ENCODE data around the gene UBTF.

UBTF gene

GRCh38 chr17:44193326-44194084 is 26.0 kb downstream of the UBTF start:
- DNase-seq, result no peak

DNA sequence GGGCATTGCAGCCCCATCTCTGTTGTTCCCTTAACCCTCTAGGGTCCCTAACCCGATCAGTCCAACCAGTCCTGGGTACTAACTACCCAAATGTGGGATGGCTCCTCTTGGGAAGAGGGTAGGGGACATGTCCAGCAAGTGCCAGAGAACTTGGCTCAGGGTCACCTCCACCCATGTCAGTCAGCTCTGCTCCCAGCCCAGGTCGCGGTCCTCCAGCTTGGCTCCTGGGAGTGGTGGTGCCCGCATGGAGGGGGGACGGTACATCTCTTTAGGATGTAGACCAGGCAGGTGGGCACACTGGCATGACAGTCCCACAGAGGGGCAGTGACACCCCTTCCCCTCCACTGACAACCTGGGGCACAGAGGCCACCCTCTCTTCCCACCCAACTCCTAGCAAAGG is 26.7 kb downstream of the UBTF start:
- DNase-seq, result no peak

DNA sequence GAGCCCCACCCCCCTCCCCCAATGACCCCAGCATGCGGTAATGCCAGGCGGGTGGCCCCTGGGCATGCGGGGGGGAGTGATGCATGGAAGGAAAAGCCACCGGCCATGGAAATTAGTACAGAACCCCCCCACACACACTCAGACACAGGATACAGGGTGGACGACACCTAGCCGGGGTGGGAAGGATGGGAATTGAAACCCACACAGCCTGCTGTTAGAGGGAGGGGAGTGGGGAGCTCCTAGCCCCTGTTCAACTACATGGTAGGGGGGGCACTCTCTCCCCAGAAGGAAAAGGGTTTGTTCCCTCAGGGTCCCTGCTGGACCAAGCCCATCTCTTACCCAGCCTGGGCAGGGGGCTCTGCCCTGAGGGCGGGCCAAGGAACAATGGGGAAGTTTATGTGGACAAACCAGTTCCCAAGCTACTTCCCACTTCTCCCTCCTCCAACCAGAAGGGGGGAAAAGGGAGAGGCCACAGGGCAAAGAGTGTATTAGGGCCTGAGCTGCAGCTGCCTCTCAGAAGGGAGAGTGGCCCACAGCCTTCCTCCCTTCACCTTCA is 27.5 kb downstream of the UBTF start:
- DNase-seq, result no peak

DNA sequence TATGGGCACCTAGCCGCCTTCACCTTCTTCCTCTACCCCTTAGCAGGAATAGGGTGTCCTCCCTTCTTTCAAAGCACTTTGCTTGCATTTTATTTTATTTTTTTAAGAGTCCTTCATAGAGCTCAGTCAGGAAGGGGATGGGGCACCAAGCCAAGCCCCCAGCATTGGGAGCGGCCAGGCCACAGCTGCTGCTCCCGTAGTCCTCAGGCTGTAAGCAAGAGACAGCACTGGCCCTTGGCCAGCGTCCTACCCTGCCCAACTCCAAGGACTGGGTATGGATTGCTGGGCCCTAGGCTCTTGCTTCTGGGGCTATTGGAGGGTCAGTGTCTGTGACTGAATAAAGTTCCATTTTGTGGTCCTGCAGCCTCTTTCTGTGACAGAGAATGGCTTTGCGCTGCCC is 28.1 kb downstream of the UBTF start:
- no peak for DNase-seq

- DNase-seq, result no peak
Measured at GRCh38 chr17:44190481-44190880, 29.0 kb downstream of the UBTF start.

- no peak for DNase-seq
Measured at GRCh38 chr17:44188576-44189403, 30.7 kb downstream of the UBTF start.

GRCh38 chr17:44187131-44187899 is 32.2 kb downstream of the UBTF start:
- no peak for DNase-seq

DNA sequence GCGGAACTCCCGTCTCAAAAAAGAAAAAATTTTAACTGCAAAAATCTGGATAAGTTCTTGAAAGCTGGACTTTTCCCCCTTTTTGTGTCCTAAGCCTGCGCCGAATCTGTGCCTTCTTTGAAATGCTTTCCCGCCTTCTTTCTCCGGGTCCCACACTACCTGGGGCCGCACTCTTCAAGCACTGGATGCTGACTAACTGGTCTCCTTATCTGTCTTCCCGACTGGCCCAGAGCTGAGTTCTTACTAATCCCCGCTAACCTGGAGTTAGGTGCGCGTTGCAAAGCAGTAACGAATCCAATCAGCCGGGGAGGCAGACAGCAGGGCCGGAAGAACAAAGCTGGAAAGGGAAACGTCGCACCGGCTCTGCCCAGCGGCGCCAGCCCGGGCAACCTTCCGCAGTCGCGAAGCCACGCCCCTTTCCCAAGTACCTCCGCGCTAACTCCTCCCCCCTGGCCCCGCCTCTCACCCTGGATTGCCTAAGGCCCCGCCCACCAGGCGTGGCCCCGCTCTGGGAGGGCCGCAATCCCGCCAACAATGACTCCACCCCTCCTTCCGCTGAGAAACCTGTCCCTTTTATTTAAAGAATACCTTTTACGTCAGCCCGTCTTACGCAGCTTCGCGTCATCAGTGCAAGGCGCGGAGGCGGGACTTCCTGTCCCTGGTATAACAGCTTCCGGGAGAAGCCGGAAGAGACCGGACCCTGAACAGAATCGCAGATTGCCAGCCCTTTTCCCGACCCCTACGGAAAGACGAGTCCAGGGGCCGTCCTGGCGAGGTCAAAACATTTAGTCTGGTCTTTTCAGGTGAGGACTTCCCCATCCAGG is 33.0 kb downstream of the UBTF start, which contains the start of gene TMUB2:
Gene TMUB2 (plus strand): TSS at position 666 of the 824 bp plus-strand sequence. CDS start 737 bp downstream, outside the sequence.
- DNase-seq, result peak; percentile 100

GRCh38 chr17:44184212-44184810 is 35.2 kb downstream of the UBTF start:
- no peak for DNase-seq

DNA sequence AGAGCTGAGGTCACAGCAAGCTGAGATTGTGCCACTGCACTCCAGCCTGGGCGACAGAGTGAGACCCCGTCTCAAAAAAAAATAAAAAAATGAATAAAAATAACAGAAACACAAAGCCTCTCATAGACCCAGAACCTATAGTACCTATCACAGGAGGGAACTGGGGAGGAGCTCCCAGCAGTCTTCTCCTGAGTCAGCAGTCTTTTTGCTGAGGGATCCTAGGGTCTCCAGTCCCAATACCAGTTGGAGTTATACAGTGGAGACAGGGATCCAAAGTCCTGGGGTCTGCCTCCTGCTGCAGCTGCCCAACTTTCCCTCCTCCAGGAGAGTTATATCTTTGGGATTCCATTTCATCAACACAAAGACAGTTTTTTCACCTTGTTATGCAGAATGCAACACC is 36.5 kb downstream of the UBTF start:
- DNase-seq, result no peak

GRCh38 chr17:44178133-44178532 is 41.3 kb downstream of the UBTF start:
- no peak for DNase-seq

GRCh38 chr17:44177640-44178039 is 41.8 kb downstream of the UBTF start:
- DNase-seq, result no peak

GRCh38 chr17:44176671-44177501 is 42.6 kb downstream of the UBTF start:
- DNase-seq, result no peak

- DNase-seq, result no peak
Measured at GRCh38 chr17:44176257-44176656, 43.2 kb downstream of the UBTF start.

DNA sequence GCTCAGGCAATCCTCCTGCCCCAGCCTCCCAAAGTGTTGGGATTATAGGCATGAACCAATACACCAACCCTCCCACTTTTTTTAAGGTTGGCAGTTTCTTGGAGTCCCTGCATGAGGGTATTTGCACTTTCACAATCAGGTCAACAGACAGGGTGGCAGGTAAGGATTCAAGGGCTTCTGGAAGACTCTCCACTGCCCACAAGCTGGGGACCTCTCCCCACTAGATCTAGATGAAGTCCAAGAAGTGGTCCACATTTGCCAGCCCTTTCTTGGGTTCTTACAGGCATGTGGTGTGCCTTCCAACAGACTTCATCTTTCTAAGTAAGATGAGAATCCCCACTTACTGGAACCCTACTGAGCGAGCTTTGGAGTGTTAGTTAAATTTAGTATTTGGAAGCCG is 45.0 kb downstream of the UBTF start:
- DNase-seq, result no peak

GRCh38 chr17:44171931-44172455 is 47.5 kb downstream of the UBTF start:
- DNase-seq, result no peak

- DNase-seq, result no peak
Measured at GRCh38 chr17:44170499-44171201, 48.8 kb downstream of the UBTF start, which contains the start of gene ASB16. Gene ASB16, plus strand, starts transcription at chr17:44170704. Its CDS starts 86 bp downstream, at chr17:44170790.

DNA sequence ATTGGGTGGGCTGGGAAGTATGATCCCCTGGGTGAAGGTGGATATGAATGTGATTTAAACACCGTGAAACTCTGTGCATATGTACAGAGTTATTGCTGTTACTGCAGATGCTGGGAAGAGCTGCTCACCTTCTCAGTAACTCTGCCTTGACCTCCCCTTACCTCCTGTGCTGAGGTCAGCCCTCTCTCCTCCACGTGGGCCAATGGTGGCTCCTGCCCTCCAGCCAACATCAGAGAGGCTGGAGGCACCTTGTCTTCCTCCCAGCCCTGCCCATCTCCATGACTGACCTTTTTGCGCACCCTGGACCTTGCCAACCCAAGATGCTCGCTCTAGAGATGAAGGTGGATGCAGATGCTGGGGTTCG is 49.4 kb downstream of the UBTF start:
- DNase-seq, result no peak

- DNase-seq, result no peak
Measured at GRCh38 chr17:44167181-44167861, 52.2 kb downstream of the UBTF start.
